ENCODE measurements around the gene IL1RL2.

IL1RL2 gene

GRCh38 chr2:102166189-102166845 lies 20.5 kb upstream of the IL1RL2 start:
- Histone ChIP-seq H3K4me1 (ENCODE audit: control insufficient read depth, insufficient read depth, low read length) (no peaks in the 10 kb centered on the region), H3K9ac (ENCODE audit: low read depth, low read length) (no peak overlapping the region), H3K4me3 (ENCODE audit: low read depth, low read length) (no peak overlapping the region), H3K27me3 (ENCODE audit: control insufficient read depth, insufficient read depth, low read length) (no peaks in the 10 kb centered on the region), H3K9me3 (ENCODE audit: control insufficient read depth, insufficient read depth, low read length) (no peaks in the 10 kb centered on the region), H3K36me3 (ENCODE audit: control insufficient read depth, insufficient read depth, low read length) (no peaks in the 10 kb centered on the region), H3K27ac (ENCODE audit: low read depth, low read length) (no peak overlapping the region)

- H3K9ac ChIP-seq (ENCODE audit: low read depth, low read length): no peak overlapping the region
- H3K4me1 ChIP-seq (ENCODE audit: control insufficient read depth, insufficient read depth, low read length): peaks cover 7% of the 10 kb centered on the region
- no peak overlapping the region for H3K4me3 ChIP-seq (ENCODE audit: low read depth, low read length)
- no peak overlapping the region for H3K27ac ChIP-seq (ENCODE audit: low read depth, low read length)
- no peaks in the 10 kb centered on the region for H3K27me3 ChIP-seq (ENCODE audit: control insufficient read depth, insufficient read depth, low read length)
- no peaks in the 10 kb centered on the region for H3K36me3 ChIP-seq (ENCODE audit: control insufficient read depth, insufficient read depth, low read length)
- no peaks in the 10 kb centered on the region for H3K9me3 ChIP-seq (ENCODE audit: control insufficient read depth, insufficient read depth, low read length)
These were observed 18.6 kb upstream of the IL1RL2 start for GRCh38 chr2:102168026-102168771.

GRCh38 chr2:102171946-102172345 lies 14.9 kb upstream of the IL1RL2 start:
- H3K27me3 ChIP-seq (ENCODE audit: control insufficient read depth, insufficient read depth, low read length): no peaks in the 10 kb centered on the region
- no peaks in the 10 kb centered on the region for H3K36me3 ChIP-seq (ENCODE audit: control insufficient read depth, insufficient read depth, low read length)
- H3K9me3 ChIP-seq (ENCODE audit: control insufficient read depth, insufficient read depth, low read length): no peaks in the 10 kb centered on the region
- peaks cover 7% of the 10 kb centered on the region for H3K4me1 ChIP-seq (ENCODE audit: control insufficient read depth, insufficient read depth, low read length)
- H3K27ac ChIP-seq (ENCODE audit: low read depth, low read length): no peak overlapping the region
- H3K4me3 ChIP-seq (ENCODE audit: low read depth, low read length): no peak overlapping the region
- no peak overlapping the region for H3K9ac ChIP-seq (ENCODE audit: low read depth, low read length)

GRCh38 chr2:102172745-102173144 lies 14.1 kb upstream of the IL1RL2 start:
- no peak overlapping the region for H3K9ac ChIP-seq (ENCODE audit: low read depth, low read length)
- no peak overlapping the region for H3K27ac ChIP-seq (ENCODE audit: low read depth, low read length)
- H3K4me3 ChIP-seq (ENCODE audit: low read depth, low read length): no peak overlapping the region
- H3K27me3 ChIP-seq (ENCODE audit: control insufficient read depth, insufficient read depth, low read length): no peaks in the 10 kb centered on the region
- peaks cover 7% of the 10 kb centered on the region for H3K4me1 ChIP-seq (ENCODE audit: control insufficient read depth, insufficient read depth, low read length)
- H3K9me3 ChIP-seq (ENCODE audit: control insufficient read depth, insufficient read depth, low read length): no peaks in the 10 kb centered on the region
- H3K36me3 ChIP-seq (ENCODE audit: control insufficient read depth, insufficient read depth, low read length): no peaks in the 10 kb centered on the region

- no peaks in the 10 kb centered on the region for H3K36me3 ChIP-seq (ENCODE audit: control insufficient read depth, insufficient read depth, low read length)
- no peak overlapping the region for H3K9ac ChIP-seq (ENCODE audit: low read depth, low read length)
- no peak overlapping the region for H3K27ac ChIP-seq (ENCODE audit: low read depth, low read length)
- no peak overlapping the region for H3K4me3 ChIP-seq (ENCODE audit: low read depth, low read length)
- no peaks in the 10 kb centered on the region for H3K27me3 ChIP-seq (ENCODE audit: control insufficient read depth, insufficient read depth, low read length)
- peaks cover 7% of the 10 kb centered on the region for H3K4me1 ChIP-seq (ENCODE audit: control insufficient read depth, insufficient read depth, low read length)
- no peaks in the 10 kb centered on the region for H3K9me3 ChIP-seq (ENCODE audit: control insufficient read depth, insufficient read depth, low read length)
These were observed 10.7 kb upstream of the IL1RL2 start for GRCh38 chr2:102176172-102176571.

GRCh38 chr2:102177814-102178478 lies 8.9 kb upstream of the IL1RL2 start:
- H3K9ac ChIP-seq (ENCODE audit: low read depth, low read length): no peak overlapping the region
- no peak overlapping the region for H3K4me3 ChIP-seq (ENCODE audit: low read depth, low read length)
- no peaks in the 10 kb centered on the region for H3K27me3 ChIP-seq (ENCODE audit: control insufficient read depth, insufficient read depth, low read length)
- H3K9me3 ChIP-seq (ENCODE audit: control insufficient read depth, insufficient read depth, low read length): no peaks in the 10 kb centered on the region
- no peaks in the 10 kb centered on the region for H3K36me3 ChIP-seq (ENCODE audit: control insufficient read depth, insufficient read depth, low read length)
- no peak overlapping the region for H3K27ac ChIP-seq (ENCODE audit: low read depth, low read length)
- H3K4me1 ChIP-seq (ENCODE audit: control insufficient read depth, insufficient read depth, low read length): no peaks in the 10 kb centered on the region

- Histone ChIP-seq H3K9ac (ENCODE audit: low read depth, low read length) (no peak overlapping the region), H3K27ac (ENCODE audit: low read depth, low read length) (no peak overlapping the region), H3K4me3 (ENCODE audit: low read depth, low read length) (no peak overlapping the region), H3K27me3 (ENCODE audit: control insufficient read depth, insufficient read depth, low read length) (no peaks in the 10 kb centered on the region), H3K9me3 (ENCODE audit: control insufficient read depth, insufficient read depth, low read length) (no peaks in the 10 kb centered on the region), H3K36me3 (ENCODE audit: control insufficient read depth, insufficient read depth, low read length) (no peaks in the 10 kb centered on the region), H3K4me1 (ENCODE audit: control insufficient read depth, insufficient read depth, low read length) (no peaks in the 10 kb centered on the region)
These were observed 7.8 kb upstream of the IL1RL2 start for GRCh38 chr2:102179061-102179460.

GRCh38 chr2:102179788-102180686 lies 6.8 kb upstream of the IL1RL2 start:
- Histone ChIP-seq H3K27ac (ENCODE audit: low read depth, low read length) (no peak overlapping the region), H3K36me3 (ENCODE audit: control insufficient read depth, insufficient read depth, low read length) (no peaks in the 10 kb centered on the region), H3K9me3 (ENCODE audit: control insufficient read depth, insufficient read depth, low read length) (no peaks in the 10 kb centered on the region), H3K27me3 (ENCODE audit: control insufficient read depth, insufficient read depth, low read length) (no peaks in the 10 kb centered on the region), H3K9ac (ENCODE audit: low read depth, low read length) (no peak overlapping the region), H3K4me1 (ENCODE audit: control insufficient read depth, insufficient read depth, low read length) (no peaks in the 10 kb centered on the region), H3K4me3 (ENCODE audit: low read depth, low read length) (no peak overlapping the region)

- Histone ChIP-seq H3K27ac (ENCODE audit: low read depth, low read length) (no peak overlapping the region), H3K4me3 (ENCODE audit: low read depth, low read length) (no peak overlapping the region), H3K4me1 (ENCODE audit: control insufficient read depth, insufficient read depth, low read length) (no peaks in the 10 kb centered on the region), H3K9me3 (ENCODE audit: control insufficient read depth, insufficient read depth, low read length) (no peaks in the 10 kb centered on the region), H3K36me3 (ENCODE audit: control insufficient read depth, insufficient read depth, low read length) (no peaks in the 10 kb centered on the region), H3K27me3 (ENCODE audit: control insufficient read depth, insufficient read depth, low read length) (0 out of 2 replicates have a peak, but pooled peaks cover under 1% of the 10 kb centered on the region), H3K9ac (ENCODE audit: low read depth, low read length) (no peak overlapping the region)
These were observed 6.2 kb upstream of the IL1RL2 start for GRCh38 chr2:102180687-102180999.

GRCh38 chr2:102181376-102181775 lies 5.4 kb upstream of the IL1RL2 start:
- peaks cover 8% of the 10 kb centered on the region for H3K27me3 ChIP-seq (ENCODE audit: control insufficient read depth, insufficient read depth, low read length)
- H3K9ac ChIP-seq (ENCODE audit: low read depth, low read length): no peak overlapping the region
- no peaks in the 10 kb centered on the region for H3K36me3 ChIP-seq (ENCODE audit: control insufficient read depth, insufficient read depth, low read length)
- H3K4me3 ChIP-seq (ENCODE audit: low read depth, low read length): no peak overlapping the region
- no peaks in the 10 kb centered on the region for H3K9me3 ChIP-seq (ENCODE audit: control insufficient read depth, insufficient read depth, low read length)
- no peaks in the 10 kb centered on the region for H3K4me1 ChIP-seq (ENCODE audit: control insufficient read depth, insufficient read depth, low read length)
- no peak overlapping the region for H3K27ac ChIP-seq (ENCODE audit: low read depth, low read length)
